Ovary (tissue), 3 donors: ENCODE data around the gene POLR2E.

ENCODE experiments used
- POLR2A ChIP-seq: fragments of 450-650 bp; IDR thresholded peaks from one replicate; pipeline ENCODE4 v1.6.1; 2017; ENCODE audit warnings: antibody characterized with exemption, mild to moderate bottlenecking, moderate library complexity
- TF ChIP-seq, protein P1 (sequence below), 3 donors: fragments of 450-650 bp in 2 of 3; fragments of 200-600 bp in 1 of 3; IDR thresholded peaks; one replicate each; pipeline versions ENCODE4 v1.5.1 to v1.8.0; 2016 to 2022; ENCODE audit warnings: antibody characterized with exemption in 3 of 3, mild to moderate bottlenecking in 1 of 3
- donor health status: DM: no; HTN: no; CAD: no.

DNA sequence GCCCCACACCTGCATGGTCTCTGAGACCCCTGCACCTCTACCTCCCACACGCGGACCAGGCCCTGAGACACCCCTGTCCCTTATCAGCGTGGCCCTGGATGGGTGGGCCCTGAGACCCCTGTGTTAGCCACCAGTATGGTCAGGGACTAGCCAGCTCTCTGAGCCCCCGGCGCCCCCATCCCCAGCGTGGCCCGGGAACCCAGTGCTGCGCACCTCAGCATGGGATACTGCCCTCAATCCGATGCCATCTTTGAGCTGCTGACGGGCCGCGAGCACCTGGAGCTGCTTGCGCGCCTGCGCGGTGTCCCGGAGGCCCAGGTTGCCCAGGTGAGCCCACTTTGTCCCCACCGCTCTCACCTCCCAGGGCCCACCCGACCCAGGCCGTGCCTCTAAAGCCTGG, 33.2 kb downstream of the POLR2E start:
- TF ChIP-seq, protein P1, sequence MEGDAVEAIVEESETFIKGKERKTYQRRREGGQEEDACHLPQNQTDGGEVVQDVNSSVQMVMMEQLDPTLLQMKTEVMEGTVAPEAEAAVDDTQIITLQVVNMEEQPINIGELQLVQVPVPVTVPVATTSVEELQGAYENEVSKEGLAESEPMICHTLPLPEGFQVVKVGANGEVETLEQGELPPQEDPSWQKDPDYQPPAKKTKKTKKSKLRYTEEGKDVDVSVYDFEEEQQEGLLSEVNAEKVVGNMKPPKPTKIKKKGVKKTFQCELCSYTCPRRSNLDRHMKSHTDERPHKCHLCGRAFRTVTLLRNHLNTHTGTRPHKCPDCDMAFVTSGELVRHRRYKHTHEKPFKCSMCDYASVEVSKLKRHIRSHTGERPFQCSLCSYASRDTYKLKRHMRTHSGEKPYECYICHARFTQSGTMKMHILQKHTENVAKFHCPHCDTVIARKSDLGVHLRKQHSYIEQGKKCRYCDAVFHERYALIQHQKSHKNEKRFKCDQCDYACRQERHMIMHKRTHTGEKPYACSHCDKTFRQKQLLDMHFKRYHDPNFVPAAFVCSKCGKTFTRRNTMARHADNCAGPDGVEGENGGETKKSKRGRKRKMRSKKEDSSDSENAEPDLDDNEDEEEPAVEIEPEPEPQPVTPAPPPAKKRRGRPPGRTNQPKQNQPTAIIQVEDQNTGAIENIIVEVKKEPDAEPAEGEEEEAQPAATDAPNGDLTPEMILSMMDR (IDR thresholded peaks at IDR 0.05), result no peak
- TF ChIP-seq POLR2A, result no peak
